H1 (cell line): Measurements from ENCODE around the gene LPCAT1. TPM values are rescaled to one million over a fixed set of nuclear protein-coding genes. Genes with fewer than 3 reads are reported as not detected.

Experiments used
- ATF2 ChIP-seq: IDR thresholded peaks from 2 replicates; pipeline ENCODE4 v1.6.1; 2012; ENCODE audit warnings: low read length, inconsistent platforms
- GABPA ChIP-seq: IDR thresholded peaks from 2 replicates; pipeline ENCODE4 v1.6.1; 2011; ENCODE audit warnings: mild to moderate bottlenecking, low read length, moderate library complexity, borderline replicate concordance; ENCODE audit not compliant: insufficient read depth
- GTF2F1 ChIP-seq: IDR thresholded peaks from 2 replicates; pipeline ENCODE4 v1.6.1; 2012; ENCODE audit warnings: low read depth, low read length, improper control_type of control experiment, borderline replicate concordance
- KDM1A ChIP-seq: fragments of 200-600, 300-600 bp; sonication (generic); IDR thresholded peaks from 2 replicates; pipeline ENCODE4 v1.7.1; 2016; ENCODE audit warnings: mild to moderate bottlenecking, low read length, borderline replicate concordance
- KDM4A ChIP-seq: IDR thresholded peaks from one replicate; pipeline ENCODE4 v1.7.1; 2012; ENCODE audit warnings: low read depth, mild to moderate bottlenecking, moderate library complexity, low read length, inconsistent platforms; ENCODE audit not compliant: severe bottlenecking
- PHF8 ChIP-seq: fragments of 200-600 bp; sonication (generic); conservative IDR thresholded peaks from 2 replicates; pipeline ENCODE4 v1.7.1; 2012; ENCODE audit warnings: low read depth, mild to moderate bottlenecking, inconsistent platforms, low read length, moderate library complexity
- SIN3A ChIP-seq, 2 experiments: IDR thresholded peaks in 1 of 2; conservative IDR thresholded peaks in 1 of 2; 2 replicates each; pipeline ENCODE4 v1.6.1; 2011 to 2012; ENCODE audit warnings: low read length in 2 of 2, improper control_type of control experiment in 1 of 2, low read depth in 1 of 2, mild to moderate bottlenecking in 1 of 2
- SIX5 ChIP-seq: IDR thresholded peaks from 2 replicates; pipeline ENCODE4 v1.6.1; 2011; ENCODE audit warnings: mild to moderate bottlenecking, low read depth, low read length
- SP4 ChIP-seq: IDR thresholded peaks from 2 replicates; pipeline ENCODE4 v1.6.1; 2012; ENCODE audit warnings: low read length, inconsistent platforms
- polyA plus RNA-seq, 7 experiments: library from polyadenylated mRNA; depleted of rRNA in 3 of 7; stranded (reverse) in 5 of 7; unstranded in 2 of 7; fragments of >200 nt in 5 of 7; fragments of 200-250 nt in 2 of 7; gene quantifications; 1 replicate in 5 of 7; 2 replicates in 1 of 7; 4 replicates in 1 of 7; pipeline versions ENCODE4 v1.2.1 to v1.2.3, GENCODE V29; 2011 to 2013; ENCODE audit warnings: missing spikeins in 2 of 7, mixed read lengths in 2 of 7
- total RNA-seq: library from RNA; stranded (reverse); fragmentation: NEBNext Ultra II Directional; extraction: Animal tissue kit (Norgen Biotek cat#: 25700); gene quantifications from 2 replicates; pipeline ENCODE4 v1.2.1, GENCODE V29; 2021

The LPCAT1 gene
- total and polyA plus RNA-seq, 2 of the 8 experiments (the other 6 are each of a cell fraction or from before 2014, with no cell fraction given), result 107 to 260 TPM

- no peak for TF ChIP-seq GTF2F1
- no peak for TF ChIP-seq ATF2
- TF ChIP-seq SP4, result no peak
- no peak for TF ChIP-seq KDM1A
- TF ChIP-seq SIX5, result no peak
- TF ChIP-seq KDM4A, result no peak
- 0 out of 4 replicates have a peak, but pooled peaks of 1 of the 2 experiments have one; percentile 10 for TF ChIP-seq SIN3A (conservative IDR thresholded peaks at IDR 0.05 in 1 of 2, IDR thresholded peaks at IDR 0.05 in 1 of 2; ENCODE audit: low read depth in 1 of 2, low read length in 2 of 2)
- TF ChIP-seq GABPA, result 0 out of 2 replicates have a peak, but pooled peaks have one; percentile 32
- 0 out of 2 replicates have a peak, but pooled peaks have one; percentile 14 for TF ChIP-seq PHF8
Measured at GRCh38 chr5:1522601-1523479, 920 bp downstream of the LPCAT1 start (continued).
